Erythroblast (primary cell): ENCODE results near the gene SLC25A13.

Source experiments
- GATA1 ChIP-seq: IDR thresholded peaks from 2 replicates; pipeline ENCODE4 v1.6.1; 2011; ENCODE audit warnings: low read depth, mild to moderate bottlenecking, control low read depth, low read length, moderate library complexity
- POLR2A ChIP-seq: IDR thresholded peaks from 2 replicates; pipeline ENCODE4 v1.6.1; 2011; ENCODE audit warnings: mild to moderate bottlenecking, low read length

DNA sequence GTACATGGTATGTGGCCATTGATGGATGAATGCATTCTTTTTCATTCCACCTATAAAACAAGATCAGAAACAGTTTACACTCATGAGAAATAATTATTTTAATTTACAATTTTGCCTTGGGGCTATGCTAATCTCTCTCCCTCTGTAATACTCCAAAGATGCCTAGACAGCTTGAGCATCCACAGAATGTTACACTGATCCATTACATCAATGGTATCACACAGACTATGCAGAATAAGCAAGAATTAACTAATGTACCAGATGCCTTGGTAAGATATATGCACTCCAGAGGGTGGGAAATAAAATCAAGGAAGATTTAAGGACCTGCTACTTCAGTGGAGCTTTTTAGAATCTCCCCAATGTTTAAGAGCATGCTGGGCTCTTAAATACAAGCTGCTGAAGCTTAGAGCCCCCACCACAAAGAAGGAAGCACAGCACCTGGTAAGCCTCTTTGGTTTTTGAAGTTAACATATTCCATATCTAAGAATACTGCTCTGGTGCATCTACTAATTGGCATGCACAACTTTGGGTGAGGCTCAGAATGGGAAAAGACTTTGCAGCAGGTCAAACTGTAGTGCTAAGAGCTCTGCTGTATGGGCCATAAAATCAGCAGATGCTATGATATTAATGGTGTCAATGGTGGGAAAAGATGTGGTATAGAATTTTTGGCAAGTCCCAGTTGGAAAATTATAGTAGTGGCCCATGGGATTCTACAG is 219.6 kb downstream of the SLC25A13 start:
- TF ChIP-seq POLR2A (no peak), GATA1 (no peak)
